PC-9 (cell line): ENCODE results near the gene RELA. TPM values are rescaled to one million over a fixed set of nuclear protein-coding genes. Genes with fewer than 3 reads are reported as not detected.
"Not testable (repeated sequence)": the region's sequence is repeated elsewhere in the genome, so short reads cannot be mapped to it uniquely, and the experiment has no call there.

Source experiments
- BruUV-seq: library from RNA; stranded (reverse); fragments of 400-500 nt; replicated peaks from 2 replicates; lab custom pipeline; 2021; lab: Mats Ljungman, UMichigan
- CTCF ChIA-PET: fragments of 300-600 bp; sonication (Branson Sonifier 250); formaldehyde crosslinking; loops from one replicate; lab custom pipeline; 2022; ENCODE audit warnings: antibody characterized with exemption; lab: Charles Lee
- POLR2A ChIA-PET: fragments of 300-600 bp; sonication (Branson Sonifier 250); formaldehyde crosslinking; loops from one replicate; lab custom pipeline; 2022; ENCODE audit warnings: antibody characterized with exemption; ENCODE audit not compliant: unreplicated experiment; lab: Charles Lee
- DNase-seq, 2 experiments: peaks; one replicate each; pipeline versions ENCODE4 v3.0.0 to v3.0.0-alpha.2; 2015 to 2022; ENCODE audit warnings: mixed read lengths in 1 of 2
- H2AFZ ChIP-seq: fragments of 200-600 bp; sonication (generic); 2 replicates; pipeline ENCODE4 v1.8.1; 2017; ENCODE audit warnings: antibody characterized with exemption
- H3F3A ChIP-seq: fragments of 200-600 bp; sonication (generic); 2 replicates; pipeline ENCODE4 v1.8.1; 2017; ENCODE audit warnings: antibody characterized with exemption, mild to moderate bottlenecking, low read depth; ENCODE audit not compliant: insufficient read depth
- H3K27ac ChIP-seq: fragments of 200-600 bp; sonication (generic); 2 replicates; pipeline ENCODE4 v1.6.1; 2016; ENCODE audit warnings: mixed run types
- H3K27me3 ChIP-seq: fragments of 200-600 bp; sonication (generic); 2 replicates; pipeline ENCODE4 v1.6.1; 2016; ENCODE audit warnings: low read depth, mixed run types; ENCODE audit not compliant: insufficient read depth
- H3K36me3 ChIP-seq: fragments of 200-600 bp; sonication (generic); 2 replicates; pipeline ENCODE4 v1.6.1; 2016; ENCODE audit warnings: low read depth, mixed run types
- H3K4me1 ChIP-seq: fragments of 200-600 bp; sonication (generic); replicated peaks from 2 replicates; pipeline ENCODE4 v1.6.1; 2016; ENCODE audit warnings: mixed run types; ENCODE audit not compliant: insufficient read depth
- H3K4me2 ChIP-seq: fragments of 200-600 bp; sonication (generic); 2 replicates; pipeline ENCODE4 v1.6.1; 2017; ENCODE audit warnings: mixed run types
- H3K4me3 ChIP-seq: fragments of 200-600 bp; sonication (generic); 2 replicates; pipeline ENCODE4 v1.6.1; 2016; ENCODE audit warnings: mixed run types
- H3K79me2 ChIP-seq: fragments of 200-600 bp; sonication (generic); 2 replicates; pipeline ENCODE4 v1.6.1; 2017; ENCODE audit warnings: low read depth, mixed run types
- H3K9me2 ChIP-seq: fragments of 200-600 bp; sonication (generic); 2 replicates; pipeline ENCODE4 v1.8.1; 2017; ENCODE audit warnings: mild to moderate bottlenecking; ENCODE audit not compliant: insufficient read depth
- H3K9me3 ChIP-seq: fragments of 200-600 bp; sonication (generic); 2 replicates; pipeline ENCODE4 v1.8.1; 2016; ENCODE audit warnings: low read depth; ENCODE audit not compliant: insufficient read depth
- H4K20me1 ChIP-seq: fragments of 200-600 bp; sonication (generic); 2 replicates; pipeline ENCODE4 v1.8.1; 2017; ENCODE audit not compliant: insufficient read depth
- EZH2 ChIP-seq: fragments of 200-600 bp; sonication (generic); IDR thresholded peaks from 2 replicates; pipeline ENCODE4 v1.8.0; 2017; ENCODE audit warnings: antibody characterized with exemption, low read depth
- intact Hi-C: fragments of 100-400 bp; cut with micrococcal nuclease; formaldehyde crosslinking; loops from one replicate; pipeline ENCODE4 v1.10.0; 2022; ENCODE audit not compliant: unreplicated experiment
- total RNA-seq: library from RNA; stranded (reverse); gene quantifications from 2 replicates; pipeline ENCODE4 v1.2.3, GENCODE V29; 2021
- TF ChIP-seq, protein P1 (sequence below): fragments of 200-600 bp; sonication (generic); conservative IDR thresholded peaks from 2 replicates; pipeline ENCODE4 v1.6.1; 2017; ENCODE audit warnings: mixed run types, antibody characterized with exemption, mild to moderate bottlenecking, moderate library complexity

Gene RELA
- total RNA-seq, 1 experiment from 2014 or later: 86.8 TPM

DNA sequence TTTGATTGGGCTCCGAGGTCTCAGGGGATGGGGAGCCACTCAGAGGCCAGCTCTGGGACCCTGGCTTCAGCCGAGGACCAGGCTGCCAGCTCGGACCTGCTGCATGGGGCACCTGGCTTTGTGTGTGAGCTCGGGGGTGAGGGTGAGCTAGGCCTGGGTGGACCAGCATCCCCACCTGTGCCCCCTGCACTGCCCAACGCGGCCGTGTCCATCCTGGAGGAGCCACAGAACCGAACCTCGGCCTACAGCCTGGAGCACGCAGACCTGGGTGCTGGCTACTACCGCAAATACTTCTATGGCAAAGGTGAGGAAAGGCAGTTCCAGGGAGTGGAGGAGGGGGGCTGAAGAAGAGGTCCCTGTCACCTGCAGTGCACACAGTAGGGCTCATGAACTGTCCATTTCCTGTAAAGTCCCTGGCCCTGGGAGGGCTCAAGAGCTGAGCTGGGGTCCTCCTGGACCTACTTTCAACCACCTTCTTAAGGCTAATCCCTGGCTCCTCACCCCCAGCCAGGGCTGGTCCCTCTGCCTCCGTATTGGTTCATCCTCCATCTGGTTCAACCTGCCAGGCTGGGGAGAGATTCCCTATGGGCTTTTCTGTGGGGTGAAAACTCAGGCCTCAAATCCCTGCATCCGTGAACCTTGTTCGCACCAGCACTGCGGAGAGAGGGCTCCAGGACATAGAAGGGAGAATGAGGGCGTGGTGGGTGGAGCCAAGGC lies 21.3 kb downstream of the RELA start:
- Histone ChIP-seq H3K4me3 (no peak overlapping the region), H3K4me1 (peaks cover 17% of the 10 kb centered on the region), H4K20me1 (peaks cover 10% of the 10 kb centered on the region; the same call in 1 of the 2 replicates), H2AFZ (no peak overlapping the region), H3F3A (peaks cover 31% of the 10 kb centered on the region), H3K27me3 (no peaks in the 10 kb centered on the region), H3K4me2 (no peak overlapping the region), H3K79me2 (no peaks in the 10 kb centered on the region), H3K9me2 (no peaks in the 10 kb centered on the region), H3K36me3 (peaks cover 3% of the 10 kb centered on the region), H3K9me3 (no peaks in the 10 kb centered on the region), H3K27ac (no peak overlapping the region)
- DNase-seq: peak in 1 of 2 experiments; percentile 31
- ChIA-PET POLR2A (no interaction called here), CTCF (no interaction called here)
- intact Hi-C loops: no loop called here
- BruUV-seq: no TSS peak
- TF ChIP-seq, protein P1, sequence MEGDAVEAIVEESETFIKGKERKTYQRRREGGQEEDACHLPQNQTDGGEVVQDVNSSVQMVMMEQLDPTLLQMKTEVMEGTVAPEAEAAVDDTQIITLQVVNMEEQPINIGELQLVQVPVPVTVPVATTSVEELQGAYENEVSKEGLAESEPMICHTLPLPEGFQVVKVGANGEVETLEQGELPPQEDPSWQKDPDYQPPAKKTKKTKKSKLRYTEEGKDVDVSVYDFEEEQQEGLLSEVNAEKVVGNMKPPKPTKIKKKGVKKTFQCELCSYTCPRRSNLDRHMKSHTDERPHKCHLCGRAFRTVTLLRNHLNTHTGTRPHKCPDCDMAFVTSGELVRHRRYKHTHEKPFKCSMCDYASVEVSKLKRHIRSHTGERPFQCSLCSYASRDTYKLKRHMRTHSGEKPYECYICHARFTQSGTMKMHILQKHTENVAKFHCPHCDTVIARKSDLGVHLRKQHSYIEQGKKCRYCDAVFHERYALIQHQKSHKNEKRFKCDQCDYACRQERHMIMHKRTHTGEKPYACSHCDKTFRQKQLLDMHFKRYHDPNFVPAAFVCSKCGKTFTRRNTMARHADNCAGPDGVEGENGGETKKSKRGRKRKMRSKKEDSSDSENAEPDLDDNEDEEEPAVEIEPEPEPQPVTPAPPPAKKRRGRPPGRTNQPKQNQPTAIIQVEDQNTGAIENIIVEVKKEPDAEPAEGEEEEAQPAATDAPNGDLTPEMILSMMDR: no peak
- no peak for TF ChIP-seq EZH2

DNA sequence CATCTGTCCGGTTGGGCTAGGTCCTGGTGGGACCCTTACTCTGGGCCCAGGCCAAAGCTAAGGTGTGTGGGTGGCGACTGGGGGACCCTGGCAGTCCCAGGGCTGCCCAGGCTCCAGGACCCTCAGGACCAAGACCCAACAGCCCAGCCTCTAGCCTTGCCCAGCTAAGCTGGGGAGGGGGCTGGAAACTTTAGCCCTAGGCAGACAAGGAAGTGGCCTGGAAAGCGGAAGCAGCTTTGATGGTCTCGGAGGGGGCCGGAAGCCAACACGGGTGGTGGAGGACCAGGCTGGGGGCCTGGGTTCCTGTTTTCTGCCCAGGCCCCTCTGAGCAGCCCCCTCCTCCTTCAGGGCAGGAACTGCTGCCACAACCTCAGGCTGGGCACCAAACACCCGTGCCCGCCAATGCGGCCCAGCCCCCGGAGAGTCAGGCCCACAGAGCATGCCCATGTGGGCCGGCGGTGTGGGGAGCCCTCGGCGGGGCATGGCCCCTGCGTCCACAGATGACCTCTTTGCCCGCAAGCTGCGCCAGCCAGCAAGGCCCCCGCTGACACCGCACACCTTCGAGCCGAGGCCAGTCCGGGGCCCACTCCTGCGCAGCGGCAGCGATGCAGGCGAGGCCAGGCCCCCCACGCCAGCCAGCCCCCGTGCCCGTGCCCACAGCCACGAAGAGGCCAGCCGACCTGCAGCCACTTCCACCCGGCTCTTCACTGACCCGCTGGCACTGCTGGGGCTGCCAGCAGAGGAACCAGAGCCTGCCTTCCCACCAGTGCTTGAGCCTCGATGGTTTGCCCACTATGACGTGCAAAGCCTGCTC lies 22.0 kb downstream of the RELA start:
- no TSS peak for BruUV-seq
- Histone ChIP-seq H3K4me1 (peaks cover 17% of the 10 kb centered on the region), H3K9me3 (no peaks in the 10 kb centered on the region), H3K4me2 (no peak overlapping the region), H3K27ac (no peak overlapping the region), H3F3A (peaks cover 39% of the 10 kb centered on the region), H3K36me3 (peaks cover 11% of the 10 kb centered on the region), H3K27me3 (no peaks in the 10 kb centered on the region), H4K20me1 (peaks cover 10% of the 10 kb centered on the region; the same call in 1 of the 2 replicates), H3K9me2 (no peaks in the 10 kb centered on the region), H3K4me3 (no peak overlapping the region), H2AFZ (no peak overlapping the region), H3K79me2 (no peaks in the 10 kb centered on the region)
- CTCF ChIA-PET: no interaction called here
- POLR2A ChIA-PET: no interaction called here
- intact Hi-C loops: no loop called here
- peak in 1 of 2 experiments; percentile 13 for DNase-seq
- TF ChIP-seq, protein P1: no peak
- no peak for TF ChIP-seq EZH2

DNA sequence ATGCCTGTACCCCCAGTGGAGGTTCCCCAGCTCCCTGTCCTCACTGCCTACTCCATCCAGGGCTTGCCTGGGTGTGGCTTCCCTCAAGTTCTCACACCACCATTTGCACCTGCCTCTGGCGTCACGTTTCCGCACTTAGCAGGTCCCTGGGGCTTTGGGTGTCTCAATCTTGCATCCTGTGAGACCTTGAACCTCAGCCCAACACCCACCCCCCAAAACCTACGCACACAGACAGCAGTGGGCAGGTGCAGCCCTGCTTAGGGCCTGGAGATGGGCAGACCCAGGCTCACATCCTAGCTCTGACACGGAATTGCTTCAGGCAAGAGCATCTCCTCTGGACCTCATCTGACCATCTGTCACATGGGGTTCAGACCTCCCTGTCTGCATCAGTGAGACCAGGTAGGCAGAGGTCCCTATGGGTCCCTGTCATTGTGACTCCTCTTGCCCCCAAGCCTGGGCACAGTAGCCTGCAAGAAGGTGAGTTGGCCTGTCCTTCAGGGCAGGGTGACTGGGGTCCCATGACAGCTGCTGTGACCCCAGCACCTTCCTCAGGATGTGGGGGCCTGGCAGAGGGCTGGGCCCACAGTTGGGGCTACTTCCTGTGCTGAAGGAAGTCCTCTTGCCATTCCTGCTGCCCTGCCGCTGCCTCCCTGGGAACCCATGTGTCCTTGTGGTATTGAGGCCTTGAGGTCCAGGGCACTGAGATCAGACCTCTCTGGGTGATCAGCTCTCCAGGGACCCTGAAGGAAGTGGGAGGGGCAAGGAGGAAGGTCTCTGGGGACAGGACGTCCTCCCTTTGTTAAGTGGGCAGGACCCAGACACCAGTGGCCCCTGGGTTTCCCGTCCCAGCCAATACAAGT lies 22.9 kb downstream of the RELA start:
- Histone ChIP-seq H3K27ac (no peak overlapping the region), H3F3A (peaks cover 44% of the 10 kb centered on the region), H3K4me1 (peaks cover 17% of the 10 kb centered on the region), H3K9me3 (no peaks in the 10 kb centered on the region), H2AFZ (no peak overlapping the region), H3K9me2 (no peaks in the 10 kb centered on the region), H3K36me3 (peaks cover 14% of the 10 kb centered on the region), H3K27me3 (no peaks in the 10 kb centered on the region), H3K79me2 (no peaks in the 10 kb centered on the region), H3K4me3 (no peak overlapping the region), H4K20me1 (peaks cover 10% of the 10 kb centered on the region; the same call in 1 of the 2 replicates), H3K4me2 (no peak overlapping the region)
- CTCF ChIA-PET: no interaction called here
- intact Hi-C loops: loop anchor here (2.0 to 5.0 kb wide), 3 partner anchors 13 to 247 kb away; partner anchors contain the start of gene FIBP
- no peak for TF ChIP-seq EZH2
- TF ChIP-seq, protein P1: no peak
- POLR2A ChIA-PET: interaction anchor here (0.5 kb wide), 1 partner anchor 25 kb away, joined by 3 read pairs; no protein-coding TSS in a partner anchor
- TSS peak; percentile 2 for BruUV-seq
- DNase-seq: peak in 1 of 2 experiments; percentile 31

DNA sequence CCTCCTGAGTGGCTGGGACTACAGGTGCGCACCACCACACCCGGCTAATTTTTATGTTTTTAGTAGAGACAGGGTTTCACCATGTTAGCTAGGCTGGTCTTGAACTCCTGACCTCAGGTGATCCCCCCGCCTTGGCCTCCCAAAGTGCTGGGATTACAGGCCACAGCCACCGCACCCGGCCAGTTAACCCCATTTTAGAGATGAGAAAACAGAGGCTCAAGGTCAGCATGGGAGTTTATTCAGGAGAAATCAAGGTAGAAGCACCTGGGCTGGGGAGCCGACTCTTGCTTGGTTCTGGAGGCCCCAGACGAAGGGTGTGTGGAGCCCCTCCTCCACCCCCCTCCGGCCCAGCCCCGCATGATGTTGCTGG lies 23.5 kb downstream of the RELA start:
- H3K4me1 ChIP-seq: peaks cover 17% of the 10 kb centered on the region
- H4K20me1 ChIP-seq, CTCF ChIA-PET, H2AFZ ChIP-seq, H3K9me2 ChIP-seq, H3K27ac ChIP-seq, H3K4me3 ChIP-seq, H3K9me3 ChIP-seq, BruUV-seq, H3K27me3 ChIP-seq, H3K79me2 ChIP-seq: not testable (repeated sequence)
- H3K4me2 ChIP-seq: peak overlapping the region; percentile 91; the same call in 1 of the 2 replicates
- intact Hi-C loops: loop anchor here (2.0 to 5.0 kb wide), 3 partner anchors 14 to 248 kb away; partner anchors contain the start of gene FIBP
- POLR2A ChIA-PET: interaction anchor here (0.5 kb wide), 1 partner anchor 24 kb away, joined by 3 read pairs; no protein-coding TSS in a partner anchor
- H3K36me3 ChIP-seq: peaks cover 14% of the 10 kb centered on the region
- DNase-seq: peak in 1 of 2 experiments; percentile 18
- H3F3A ChIP-seq: peaks cover 44% of the 10 kb centered on the region
